ENCODE measurements around the gene DACH2. TPM values are rescaled to one million over a fixed set of nuclear protein-coding genes. Genes with fewer than 3 reads are reported as not detected.

DACH2 gene
- total RNA-seq, 1 experiment from 2014 or later = 1.0 TPM

DNA sequence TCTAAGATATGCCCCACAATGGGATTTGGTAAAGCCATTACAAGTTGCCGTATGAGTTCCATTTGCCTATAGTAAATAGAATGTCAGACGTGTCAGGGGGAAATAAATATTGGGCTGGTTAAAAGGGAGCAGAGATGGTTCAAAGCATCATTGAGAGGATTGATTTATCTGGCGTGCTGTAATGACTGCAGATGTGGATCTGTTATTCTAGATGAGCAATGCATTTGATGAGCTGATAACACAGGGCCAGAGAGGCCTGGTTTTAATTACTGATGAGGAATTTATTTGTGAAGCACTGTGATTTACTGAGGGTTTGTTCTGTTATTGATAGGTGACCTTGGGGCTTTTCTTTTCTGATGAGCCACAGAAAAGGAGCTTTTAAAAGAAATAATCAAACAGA lies 62.5 kb downstream of the DACH2 start:
- H4K5ac ChIP-seq (ENCODE audit: insufficient read length, low read depth, low read length) = no peak overlapping the region

More for the DNA sequence above, 62.5 kb downstream of the DACH2 start:
- DNase-seq = no peak
- H3K9me3 Mint-ChIP-seq = peaks cover 0 to 12% of the 10 kb centered on the region in 2 experiments; a peak in 3 of 5 replicates
- Histone ChIP-seq H3K27me3 (ENCODE audit: insufficient read depth, low read length) (no peaks in the 10 kb centered on the region), H3K79me1 (ENCODE audit: insufficient read depth, low read depth, low read length, poor library complexity, severe bottlenecking) (no peaks in the 10 kb centered on the region), H3K4me2 (ENCODE audit: insufficient read depth, insufficient read length, low read length) (no peak overlapping the region), H2AFZ (ENCODE audit: low read length) (no peak overlapping the region), H3K23me2 (ENCODE audit: insufficient read length, low read depth, low read length, poor library complexity, severe bottlenecking) (no peaks in the 10 kb centered on the region), H3K56ac (ENCODE audit: insufficient read length, low read depth, low read length) (no peak overlapping the region), H4K20me1 (ENCODE audit: control insufficient read depth, insufficient read depth, insufficient read length) (no peaks in the 10 kb centered on the region), H3K4ac (ENCODE audit: low read depth, low read length) (no peak overlapping the region), H3K9me3 (ENCODE audit: control insufficient read depth, low read depth, low read length) (no peaks in the 10 kb centered on the region), H4K8ac (replicated peaks; ENCODE audit: insufficient read length, low read depth, low read length) (no peak overlapping the region), H2BK15ac (ENCODE audit: low read depth, low read length) (no peak overlapping the region), H2BK12ac (ENCODE audit: insufficient read length, low read depth, low read length) (no peak overlapping the region), H3K23ac (ENCODE audit: insufficient read length, low read depth, low read length) (no peak overlapping the region), H3K14ac (ENCODE audit: insufficient read depth, low read length) (no peak overlapping the region), H2BK5ac (ENCODE audit: insufficient read length, low read length) (no peak overlapping the region), H3K9ac (ENCODE audit: extremely low read depth, insufficient read length, low read length) (no peak overlapping the region), H3T11ph (ENCODE audit: low read length) (no peak overlapping the region), H2BK20ac (ENCODE audit: low read depth, low read length, poor library complexity, severe bottlenecking) (no peak overlapping the region), H2AK5ac (ENCODE audit: insufficient read length, low read length) (no peak overlapping the region), H3K4me1 (ENCODE audit: insufficient read depth, low read length) (no peaks in the 10 kb centered on the region), H2BK120ac (ENCODE audit: low read depth, low read length, poor library complexity, severe bottlenecking) (no peak overlapping the region), H4K91ac (ENCODE audit: insufficient read length, low read depth, low read length) (no peak overlapping the region), H3K18ac (ENCODE audit: insufficient read length, low read depth, low read length) (no peak overlapping the region), H3K27ac (ENCODE audit: insufficient read length, low read depth, low read length) (no peak overlapping the region), H3K79me2 (ENCODE audit: insufficient read depth, low read length) (no peaks in the 10 kb centered on the region)
- no peak overlapping the region for H3K4me3 Mint-ChIP-seq
- H3K27ac Mint-ChIP-seq = no peak overlapping the region
- no peaks in the 10 kb centered on the region for H3K4me1 Mint-ChIP-seq
- H3K36me3 Mint-ChIP-seq (ENCODE audit: insufficient read depth in 1 of 3, low read depth in 3 of 3) = no peaks in the 10 kb centered on the region
- TF ChIP-seq, protein P1, sequence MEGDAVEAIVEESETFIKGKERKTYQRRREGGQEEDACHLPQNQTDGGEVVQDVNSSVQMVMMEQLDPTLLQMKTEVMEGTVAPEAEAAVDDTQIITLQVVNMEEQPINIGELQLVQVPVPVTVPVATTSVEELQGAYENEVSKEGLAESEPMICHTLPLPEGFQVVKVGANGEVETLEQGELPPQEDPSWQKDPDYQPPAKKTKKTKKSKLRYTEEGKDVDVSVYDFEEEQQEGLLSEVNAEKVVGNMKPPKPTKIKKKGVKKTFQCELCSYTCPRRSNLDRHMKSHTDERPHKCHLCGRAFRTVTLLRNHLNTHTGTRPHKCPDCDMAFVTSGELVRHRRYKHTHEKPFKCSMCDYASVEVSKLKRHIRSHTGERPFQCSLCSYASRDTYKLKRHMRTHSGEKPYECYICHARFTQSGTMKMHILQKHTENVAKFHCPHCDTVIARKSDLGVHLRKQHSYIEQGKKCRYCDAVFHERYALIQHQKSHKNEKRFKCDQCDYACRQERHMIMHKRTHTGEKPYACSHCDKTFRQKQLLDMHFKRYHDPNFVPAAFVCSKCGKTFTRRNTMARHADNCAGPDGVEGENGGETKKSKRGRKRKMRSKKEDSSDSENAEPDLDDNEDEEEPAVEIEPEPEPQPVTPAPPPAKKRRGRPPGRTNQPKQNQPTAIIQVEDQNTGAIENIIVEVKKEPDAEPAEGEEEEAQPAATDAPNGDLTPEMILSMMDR (conservative IDR thresholded peaks at IDR 0.05) = no peak
- no peaks in the 10 kb centered on the region for H3K27me3 Mint-ChIP-seq (ENCODE audit: low read depth)
- no CpG with 5 or more reads among the region's 3 CpGs for WGBS (ENCODE audit: extremely low coverage, insufficient read length, low lambda C conversion rate)
